ENCODE results near the gene GREB1. TPM values are rescaled to one million over a fixed set of nuclear protein-coding genes. Genes with fewer than 3 reads are reported as not detected.

GREB1 gene
- total and polyA plus RNA-seq, 2 of the 13 experiments (the other 11 are each of a cell fraction or from before 2014, with no cell fraction given): 31.3 to 61.2 TPM

DNA sequence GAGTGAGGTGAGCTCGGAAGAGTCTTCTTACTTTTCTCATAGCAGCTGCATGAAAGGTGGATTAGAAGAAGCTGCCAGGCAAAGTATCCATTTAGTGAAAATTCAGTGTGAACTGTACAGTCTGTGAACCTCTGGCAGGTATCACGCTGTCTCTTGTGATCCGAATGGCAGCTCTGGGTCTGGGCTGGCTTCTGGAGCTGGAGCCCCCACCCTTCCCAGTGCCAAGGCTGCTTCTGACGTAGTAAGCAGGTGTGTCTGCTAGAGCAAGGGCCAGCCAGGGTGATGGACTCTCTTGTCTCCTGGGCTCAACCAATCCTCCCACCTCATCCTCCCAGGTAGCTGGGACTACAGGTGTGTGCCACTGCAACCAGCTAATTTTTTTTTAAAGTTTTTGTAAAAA lies 150.1 kb downstream of the GREB1 start:
- ChIA-PET CTCF (ENCODE audit: low intra/inter-chr PET ratio, low total read pairs) (no interaction called here), POLR2A (interaction anchor here (1.1 kb wide), 1 partner anchor 14 kb away, joined by 3 read pairs; the partner anchor contains the start of gene NTSR2)
- no peak overlapping the region for H3K4me3 ChIP-seq (replicated peaks in 1 of 3; ENCODE audit: insufficient read depth in 1 of 3, low read depth in 2 of 3, low read length in 3 of 3)
- DNase-seq (ENCODE audit: low spot score) (no peak), ATAC-seq (no peak), FAIRE-seq (no peak)
- H3K27ac ChIP-seq (ENCODE audit: extremely low read length, insufficient read depth, low read length): no peak overlapping the region
- BruUV-seq (replicated peaks): no TSS peak
- H3K79me2 ChIP-seq (ENCODE audit: insufficient read depth, low read length): no peaks in the 10 kb centered on the region
- in situ Hi-C loops (cut with HindIII; ENCODE audit: extremely low pct_ligation_motif_present, low pct_unique_long_range_greater_than_20kb): no loop called here
- WGBS (ENCODE audit: low lambda C conversion rate): 64% methylated on average over 4 of the region's 4 CpGs
- H3K4me1 ChIP-seq (ENCODE audit: insufficient read depth, low read length): peaks cover 45% of the 10 kb centered on the region
- H3K27me3 ChIP-seq (ENCODE audit: control insufficient read depth in 1 of 2, insufficient read depth in 2 of 2, low read length in 2 of 2): peaks cover 2 to 56% of the 10 kb centered on the region in 2 experiments; a peak in 4 of 5 replicates
- no peaks in the 10 kb centered on the region for H4K20me1 ChIP-seq (ENCODE audit: insufficient read depth, low read length)
- intact Hi-C loops (cut with micrococcal nuclease; ENCODE audit: unreplicated experiment): loop anchor here (5.0 to 10.0 kb wide), 2 partner anchors 99 to 262 kb away; no protein-coding TSS in a partner anchor
- TF ChIP-seq SIX1 (CRISPR knock-in tag; IDR thresholded peaks at IDR 0.05; ENCODE audit: borderline replicate concordance) (no peak), RXRA (CRISPR knock-in tag; IDR thresholded peaks at IDR 0.05) (0 out of 2 replicates have a peak, but pooled peaks have one; percentile 3), NFATC3 (CRISPR knock-in tag; IDR thresholded peaks at IDR 0.05) (no peak), ISL2 (CRISPR knock-in tag; IDR thresholded peaks at IDR 0.05) (no peak)
- H3K36me3 ChIP-seq (replicated peaks in 1 of 2; ENCODE audit: control insufficient read depth in 1 of 2, insufficient read depth in 2 of 2, low read length in 2 of 2): no peaks in the 10 kb centered on the region
- no peaks in the 10 kb centered on the region for H3K9me3 ChIP-seq (ENCODE audit: low read length)
- H3K4me2 ChIP-seq (ENCODE audit: low read depth, low read length): no peak overlapping the region
- H3K9ac ChIP-seq (ENCODE audit: insufficient read depth, low read depth, low read length): no peak overlapping the region
- no peak overlapping the region for H2AFZ ChIP-seq (ENCODE audit: low read length)

GRCh38 chr2:11684894-11685460 lies 151.1 kb downstream of the GREB1 start:
- Histone ChIP-seq H3K27me3 (ENCODE audit: control insufficient read depth in 1 of 2, insufficient read depth in 2 of 2, low read length in 2 of 2) (peaks cover 2 to 57% of the 10 kb centered on the region in 2 experiments; a peak in 4 of 5 replicates), H3K9me3 (ENCODE audit: low read length) (no peaks in the 10 kb centered on the region), H2AFZ (ENCODE audit: low read length) (no peak overlapping the region), H3K4me3 (replicated peaks in 1 of 3; ENCODE audit: insufficient read depth in 1 of 3, low read depth in 2 of 3, low read length in 3 of 3) (no peak overlapping the region), H3K79me2 (ENCODE audit: insufficient read depth, low read length) (no peaks in the 10 kb centered on the region), H4K20me1 (ENCODE audit: insufficient read depth, low read length) (no peaks in the 10 kb centered on the region), H3K4me2 (ENCODE audit: low read depth, low read length) (no peak overlapping the region), H3K4me1 (ENCODE audit: insufficient read depth, low read length) (peaks cover 41% of the 10 kb centered on the region), H3K36me3 (replicated peaks in 1 of 2; ENCODE audit: control insufficient read depth in 1 of 2, insufficient read depth in 2 of 2, low read length in 2 of 2) (no peaks in the 10 kb centered on the region), H3K9ac (ENCODE audit: insufficient read depth, low read depth, low read length) (no peak overlapping the region), H3K27ac (ENCODE audit: extremely low read length, insufficient read depth, low read length) (no peak overlapping the region)
- FAIRE-seq (no peak), DNase-seq (ENCODE audit: low spot score) (no peak), ATAC-seq (no peak)
- POLR2A ChIA-PET: no interaction called here
- TF ChIP-seq CREB1 (IDR thresholded peaks at IDR 0.05) (peak; percentile 55; the same call in 1 of the 2 replicates), CREB1 (CRISPR knock-in tag; IDR thresholded peaks at IDR 0.05) (no peak), ZNF816 (CRISPR knock-in tag; IDR thresholded peaks at IDR 0.05; ENCODE audit: borderline replicate concordance) (no peak), KDM3A (CRISPR knock-in tag; IDR thresholded peaks at IDR 0.05; ENCODE audit: low read depth) (no peak), ATF7 (IDR thresholded peaks at IDR 0.05) (peak; percentile 97), ATF7 (CRISPR knock-in tag; IDR thresholded peaks at IDR 0.05) (no peak), PITX1 (CRISPR knock-in tag; IDR thresholded peaks at IDR 0.05) (no peak), NFIB (CRISPR knock-in tag; IDR thresholded peaks at IDR 0.05; ENCODE audit: borderline replicate concordance) (no peak), EED (CRISPR knock-in tag; IDR thresholded peaks at IDR 0.05) (no peak), ZNF547 (CRISPR knock-in tag; IDR thresholded peaks at IDR 0.05) (no peak)
- TF ChIP-seq, protein P1, sequence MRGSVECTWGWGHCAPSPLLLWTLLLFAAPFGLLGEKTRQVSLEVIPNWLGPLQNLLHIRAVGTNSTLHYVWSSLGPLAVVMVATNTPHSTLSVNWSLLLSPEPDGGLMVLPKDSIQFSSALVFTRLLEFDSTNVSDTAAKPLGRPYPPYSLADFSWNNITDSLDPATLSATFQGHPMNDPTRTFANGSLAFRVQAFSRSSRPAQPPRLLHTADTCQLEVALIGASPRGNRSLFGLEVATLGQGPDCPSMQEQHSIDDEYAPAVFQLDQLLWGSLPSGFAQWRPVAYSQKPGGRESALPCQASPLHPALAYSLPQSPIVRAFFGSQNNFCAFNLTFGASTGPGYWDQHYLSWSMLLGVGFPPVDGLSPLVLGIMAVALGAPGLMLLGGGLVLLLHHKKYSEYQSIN (CRISPR knock-in tag; IDR thresholded peaks at IDR 0.05; ENCODE audit: borderline replicate concordance): no peak
- in situ Hi-C loops (cut with HindIII; ENCODE audit: extremely low pct_ligation_motif_present, low pct_unique_long_range_greater_than_20kb): loop anchor here (5.0 kb wide), 1 partner anchor 97 kb away; no protein-coding TSS in a partner anchor
- BruUV-seq (replicated peaks): no TSS peak
- 46% methylated on average over 12 of the region's 12 CpGs for WGBS (ENCODE audit: low lambda C conversion rate)
- CTCF ChIA-PET (ENCODE audit: low intra/inter-chr PET ratio, low total read pairs): interaction anchor here (1.0 kb wide), 1 partner anchor 94 kb away, joined by 4 read pairs; no protein-coding TSS in a partner anchor
- intact Hi-C loops (cut with micrococcal nuclease; ENCODE audit: unreplicated experiment): loop anchor here (5.0 to 10.0 kb wide), 2 partner anchors 100 to 263 kb away; no protein-coding TSS in a partner anchor

Data from HepG2 (cell line).